SK-MEL-5 (cell line): ENCODE measurements around the gene FAM168A. TPM values are rescaled to one million over a fixed set of nuclear protein-coding genes. Genes with fewer than 3 reads are reported as not detected.

Experiments used
- DNase-seq: peaks from one replicate; pipeline ENCODE4 v3.0.0-alpha.2; 2016; ENCODE audit warnings: low read depth, low spot score
- in situ Hi-C: cut with HindIII; loops from 2 replicates; pipeline ENCODE4 v1.10.0; 2016; ENCODE audit warnings: low sequenced_read_pairs, high pct_unique_total_duplicates, low pct_unique_long_range_greater_than_20kb
- total RNA-seq: library from RNA; depleted of rRNA; stranded (reverse); fragments of >200 nt; shearing (Covaris generic); gene quantifications from 2 replicates; pipeline ENCODE4 v1.2.3, GENCODE V29; 2014

Gene FAM168A
- total RNA-seq, 1 experiment from 2014 or later = 27.0 TPM

- no peak for DNase-seq
- in situ Hi-C loops = no loop called here
Observed at GRCh38 chr11:73404506-73405145, 193.3 kb downstream of the FAM168A start.

- in situ Hi-C loops = no loop called here
Observed at GRCh38 chr11:73404048-73404447, 193.9 kb downstream of the FAM168A start.

GRCh38 chr11:73403541-73403940, 194.4 kb downstream of the FAM168A start:
- in situ Hi-C loops = no loop called here
- DNase-seq = no peak

More at GRCh38 chr11:73404048-73404447, 193.9 kb downstream of the FAM168A start:
- DNase-seq = peak; percentile 91

DNA sequence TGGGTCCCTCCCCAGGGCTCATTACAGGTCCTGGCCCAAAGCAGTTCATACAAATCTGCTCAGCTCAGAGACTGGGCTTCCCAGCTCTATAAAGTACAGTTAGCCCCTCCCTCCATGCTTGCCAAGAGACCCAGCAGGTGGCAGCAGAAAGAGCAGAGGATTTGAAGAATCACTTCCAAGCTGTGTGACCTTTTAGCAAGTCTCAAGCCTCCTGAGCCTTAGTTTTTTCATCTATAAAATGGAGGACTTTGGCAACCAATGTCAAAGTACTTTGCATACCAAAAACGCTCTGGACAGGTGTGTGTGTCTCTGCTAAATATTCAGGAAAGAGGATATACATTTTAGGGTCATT, 195.1 kb downstream of the FAM168A start:
- DNase-seq = peak; percentile 63
- in situ Hi-C loops = no loop called here

DNA sequence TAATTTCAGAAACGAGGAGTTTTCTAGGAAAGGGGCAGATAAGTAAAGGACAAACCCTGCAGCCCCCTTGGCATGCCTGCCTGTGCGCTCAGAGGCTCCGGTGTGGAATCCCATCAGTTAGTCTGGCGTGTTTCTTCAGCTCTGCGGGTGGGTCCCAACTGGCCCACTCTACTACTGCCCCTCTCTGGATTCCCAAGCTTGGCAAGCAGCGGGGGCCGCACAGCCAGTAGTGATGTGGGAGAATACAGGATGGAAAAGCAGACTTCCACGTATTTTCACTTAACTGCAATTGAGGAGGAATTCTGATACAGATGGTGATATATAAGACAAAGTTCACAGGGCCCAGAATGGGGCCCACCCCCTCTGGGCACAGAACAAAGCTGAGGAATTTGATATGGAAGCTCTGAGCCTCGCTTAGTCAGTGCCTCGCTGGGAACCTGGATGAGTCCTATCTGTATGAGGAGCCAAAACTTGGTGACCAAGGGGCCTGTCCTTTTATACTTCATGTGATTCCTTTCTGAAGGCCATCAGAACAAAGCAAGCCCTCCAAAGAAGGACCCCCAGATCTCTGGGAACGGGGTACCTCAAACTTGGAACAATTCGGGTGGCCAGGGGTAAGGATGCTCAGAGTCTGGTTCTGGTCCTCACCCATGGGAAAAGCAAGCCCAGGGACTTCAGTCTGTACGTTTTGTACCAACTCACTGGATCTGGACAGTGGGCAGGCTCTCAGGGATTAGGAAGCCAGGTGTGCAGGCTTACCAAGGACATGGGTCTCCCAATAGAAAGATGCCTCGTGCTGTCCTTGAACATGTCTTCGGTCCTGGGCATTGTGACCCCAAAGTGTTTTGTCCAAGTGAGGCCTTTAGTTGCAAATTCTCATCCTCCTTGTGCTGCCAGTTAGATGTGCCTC, 195.7 kb downstream of the FAM168A start:
- in situ Hi-C loops = no loop called here

DNA sequence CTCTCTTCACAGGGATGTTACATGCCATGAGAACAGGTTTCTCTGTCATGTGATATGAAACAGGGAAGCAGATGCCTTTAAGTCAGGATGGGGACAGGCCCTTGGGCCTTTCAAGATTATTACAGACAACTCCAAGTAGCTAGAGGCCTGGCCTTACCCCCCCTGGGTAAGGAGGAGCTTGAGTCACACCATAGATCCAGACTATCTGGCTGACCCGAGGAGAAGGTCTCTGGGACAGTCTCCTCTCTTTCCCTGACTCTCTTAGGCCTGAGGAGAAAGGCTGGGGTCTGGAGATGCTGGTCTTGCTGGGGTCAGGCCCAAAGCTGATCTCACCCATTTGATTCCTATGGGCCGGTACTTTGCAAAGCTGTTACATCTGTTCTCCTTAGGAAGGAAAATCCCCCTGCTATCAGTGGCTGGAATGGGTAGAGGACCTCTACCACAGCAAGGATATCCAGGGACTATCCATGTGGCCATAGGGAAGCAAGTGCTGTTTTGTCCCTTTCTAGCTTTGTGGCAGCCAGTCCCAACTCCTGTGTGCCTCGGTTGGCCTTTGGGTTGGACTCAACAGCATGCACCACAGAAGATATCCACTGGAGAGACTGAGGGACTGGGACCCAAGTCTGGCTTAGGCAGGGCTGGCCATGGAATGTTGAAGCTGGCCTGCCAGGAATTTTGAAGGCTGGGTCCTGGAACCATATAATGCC, 196.5 kb downstream of the FAM168A start:
- in situ Hi-C loops = no loop called here
- no peak for DNase-seq

More for the DNA sequence above, 195.7 kb downstream of the FAM168A start:
- DNase-seq = no peak

- in situ Hi-C loops = no loop called here
- no peak for DNase-seq
Observed at GRCh38 chr11:73400293-73400692, 197.6 kb downstream of the FAM168A start.

- in situ Hi-C loops = no loop called here
- no peak for DNase-seq
Observed at GRCh38 chr11:73399636-73400035, 198.3 kb downstream of the FAM168A start.

GRCh38 chr11:73399159-73399590, 198.7 kb downstream of the FAM168A start:
- in situ Hi-C loops = no loop called here

GRCh38 chr11:73398721-73399120, 199.2 kb downstream of the FAM168A start:
- in situ Hi-C loops = no loop called here
- DNase-seq = no peak

More at GRCh38 chr11:73399159-73399590, 198.7 kb downstream of the FAM168A start:
- no peak for DNase-seq

DNA sequence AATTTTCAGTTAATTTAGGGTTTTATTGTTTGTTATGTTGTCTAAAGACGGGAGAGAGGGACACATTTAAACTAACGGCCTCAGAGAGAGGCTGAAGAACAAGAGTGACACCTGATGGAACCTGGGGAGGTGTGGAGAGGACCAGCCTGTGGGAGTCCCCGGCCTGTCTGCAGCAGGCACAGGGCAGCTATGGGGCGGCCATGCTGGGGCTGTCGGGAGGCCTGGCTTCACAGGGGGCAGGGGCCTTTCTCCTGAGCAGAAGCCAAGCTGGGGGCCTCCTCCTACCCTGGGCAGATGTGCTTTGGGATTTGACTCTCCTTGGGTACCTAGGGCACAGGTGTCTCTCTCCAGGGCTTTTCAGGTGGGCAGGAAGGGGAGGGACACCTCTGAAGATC, 199.8 kb downstream of the FAM168A start:
- DNase-seq = no peak
- in situ Hi-C loops = no loop called here

DNA sequence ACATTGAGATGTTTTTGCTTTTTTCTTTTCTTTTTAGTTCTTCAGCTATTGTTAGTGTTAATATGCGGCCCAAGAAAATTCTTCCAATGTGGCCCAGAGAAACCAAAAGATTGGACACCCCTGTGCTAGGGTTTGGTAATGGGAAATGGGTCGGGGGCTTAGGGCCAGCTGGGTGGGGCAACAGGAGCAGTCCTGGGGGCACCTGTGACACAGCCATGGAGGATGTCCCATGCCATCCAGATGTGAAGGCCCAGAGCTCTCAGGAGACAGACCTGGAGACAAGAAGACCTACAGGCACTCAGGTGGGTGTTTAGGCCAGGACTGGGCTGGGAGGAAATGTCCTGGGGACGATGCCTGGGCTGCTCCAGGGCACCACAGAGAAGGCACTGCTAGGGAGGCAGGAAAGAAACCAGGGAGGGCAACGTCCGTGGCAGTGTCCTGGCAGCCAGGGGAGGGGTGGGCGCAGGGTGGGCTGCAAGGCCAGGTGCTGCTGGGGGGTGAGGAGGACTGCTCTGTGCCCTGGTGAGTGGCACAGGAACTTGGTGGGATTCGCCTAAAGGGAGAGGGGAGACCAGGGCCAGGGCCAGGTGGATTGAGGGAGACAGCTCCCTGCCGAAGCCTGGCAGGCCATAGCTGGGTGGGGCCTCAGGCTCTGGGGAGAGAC, 200.3 kb downstream of the FAM168A start:
- in situ Hi-C loops = no loop called here
- DNase-seq = no peak

DNA sequence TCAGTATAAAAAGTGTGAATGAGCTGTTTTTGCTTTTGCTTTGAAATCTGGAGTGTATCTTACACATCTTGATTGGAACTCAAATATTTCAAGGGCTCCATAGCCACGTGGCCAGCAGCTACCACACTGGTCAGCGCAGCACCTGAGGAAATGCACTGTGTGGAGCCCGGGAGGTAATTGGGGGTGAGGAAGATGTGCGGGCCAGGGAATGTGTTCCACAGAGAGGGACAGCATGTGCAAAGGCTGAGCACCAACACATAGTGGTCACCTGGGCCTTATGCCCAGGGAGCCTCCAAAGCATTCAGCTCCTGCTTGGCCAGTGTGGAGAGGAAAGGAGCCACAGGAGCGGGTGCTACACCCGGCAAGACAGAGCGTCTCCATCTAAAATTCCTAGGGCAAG, 200.9 kb downstream of the FAM168A start:
- no peak for DNase-seq
- in situ Hi-C loops = no loop called here

DNA sequence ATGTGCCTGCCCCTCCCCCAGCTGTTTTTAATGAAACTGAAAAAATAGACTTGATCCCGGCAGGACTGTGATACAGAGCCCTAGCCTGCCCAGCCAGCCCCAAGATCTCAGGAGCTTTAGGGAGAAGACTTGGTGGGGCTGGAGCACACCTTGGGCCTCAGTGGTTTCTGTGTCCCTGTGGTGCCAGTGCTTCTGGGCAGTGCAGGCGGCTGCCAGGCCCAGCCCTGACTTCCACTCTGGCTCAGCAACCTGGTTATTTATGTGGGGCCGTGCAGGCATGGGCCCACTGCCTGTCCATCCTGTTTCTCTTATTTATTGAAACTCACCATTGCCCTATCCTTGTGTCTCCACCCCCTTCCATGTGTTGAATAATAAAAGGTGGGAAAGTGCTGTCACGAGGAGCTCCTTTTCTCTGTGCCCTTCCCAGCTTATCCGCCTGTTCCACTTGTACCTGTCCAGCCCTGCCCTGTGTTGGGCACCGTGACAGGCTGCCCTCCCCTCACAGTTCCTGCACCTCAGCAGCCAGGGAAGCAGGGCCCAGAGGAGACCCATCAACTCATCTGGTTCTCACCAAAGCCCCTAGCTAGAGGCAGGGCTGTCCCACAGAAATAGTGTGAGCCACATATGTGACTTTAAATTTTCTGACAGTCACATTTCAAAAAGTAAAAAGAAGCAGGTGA, 201.5 kb downstream of the FAM168A start:
- in situ Hi-C loops = no loop called here
- DNase-seq = no peak

GRCh38 chr11:73395297-73396208, 202.4 kb downstream of the FAM168A start:
- in situ Hi-C loops = no loop called here
- no peak for DNase-seq
